Heart left ventricle (tissue), 16 donors: ENCODE measurements around the gene CFAP47. TPM values are rescaled to one million over a fixed set of nuclear protein-coding genes. Genes with fewer than 3 reads are reported as not detected.

Experiments
- ATAC-seq, 4 donors: fragments of 200-7000 bp; cut with Tn5 transposase; one replicate each; pipeline ENCODE4 v1.9.1; 2020 to 2022; ENCODE audit warnings: moderate library complexity in 4 of 4, mild to moderate bottlenecking in 3 of 4, moderate number of reproducible peaks in 1 of 4
- DNase-seq, 5 donors: peaks; one replicate each; pipeline ENCODE4 v3.0.0-alpha.2; 2020
- H3K27ac ChIP-seq, 12 donors: fragments of 200-600 bp; sonication (generic) in 4 of 12; one replicate each; pipeline versions ENCODE4 v1.5.0 to v1.8.0; 2016 to 2022; ENCODE audit warnings: mild to moderate bottlenecking in 2 of 12
- H3K27me3 ChIP-seq, 9 donors: fragments of 200-600 bp; sonication (generic) in 2 of 9; one replicate each; pipeline versions ENCODE4 v1.5.1 to v1.8.0; 2016 to 2022; ENCODE audit warnings: mild to moderate bottlenecking in 3 of 9
- H3K36me3 ChIP-seq, 9 donors: fragments of 200-600 bp; sonication (generic) in 2 of 9; one replicate each; pipeline versions ENCODE4 v1.5.0 to v1.8.0; 2018 to 2022; ENCODE audit warnings: mild to moderate bottlenecking in 2 of 9
- H3K4me1 ChIP-seq, 12 donors: fragments of 200-600 bp; sonication (generic) in 4 of 12; one replicate each; pipeline versions ENCODE4 v1.5.0 to v1.8.0; 2016 to 2022; ENCODE audit warnings: mild to moderate bottlenecking in 3 of 12
- H3K4me3 ChIP-seq, 12 donors: fragments of 200-600 bp; sonication (generic) in 4 of 12; one replicate each; pipeline versions ENCODE4 v1.5.0 to v1.8.0; 2017 to 2022; ENCODE audit warnings: mild to moderate bottlenecking in 9 of 12, moderate library complexity in 4 of 12
- H3K9me3 ChIP-seq, 12 donors: fragments of 200-600 bp; sonication (generic) in 4 of 12; one replicate each; pipeline versions ENCODE4 v1.5.0 to v1.8.0; 2016 to 2022; ENCODE audit warnings: mild to moderate bottlenecking in 1 of 12
- POLR2A ChIP-seq, 2 donors: fragments of 450-650 bp; IDR thresholded peaks; one replicate each; pipeline ENCODE4 v1.6.1; 2017; ENCODE audit warnings: antibody characterized with exemption in 2 of 2, mild to moderate bottlenecking in 2 of 2, moderate library complexity in 2 of 2
- WGBS, 4 donors: extraction: QIAGEN DNeasy Blood & Tissue Kit in 2 of 4; methylation state at CpG; one replicate each; pipeline versions ENCODE4 v1.1.5 to v1.1.7; 2013 to 2018; 5-methylcytosine and 5-hydroxymethylcytosine counted together
- intact Hi-C, 10 donors: fragments of 100-400 bp; cut with DNase I; formaldehyde crosslinking; loops; one replicate each; pipeline versions ENCODE4 v1.11.1 to v1.14.2; 2022
- polyA plus RNA-seq, 2 donors: library from polyadenylated mRNA; stranded (reverse); fragments of 200-250 nt; gene quantifications; one replicate each; pipeline ENCODE4 v1.2.3, GENCODE V29; 2013
- total RNA-seq, 9 donors: library from RNA; depleted of rRNA in 2 of 9; stranded (reverse); fragments of >200 nt in 2 of 9; fragmentation: NEBNext Ultra II Directional in 3 of 9; extraction: Animal tissue kit (Norgen Biotek cat#: 25700) in 3 of 9; gene quantifications; one replicate each; pipeline versions ENCODE4 v1.1.0 to v1.2.4, GENCODE V29; 2016 to 2023
- TF ChIP-seq, protein P1 (sequence below), 12 donors: fragments of 200-600 bp; sonication (generic) in 4 of 12; IDR thresholded peaks; one replicate each; pipeline versions ENCODE4 v1.5.0 to v1.8.0; 2018 to 2022; ENCODE audit warnings: antibody characterized with exemption in 12 of 12, mild to moderate bottlenecking in 5 of 12
- donor health status: ischemic (EF 13 %, LVEDD 7.1; RV severe dilation, severe dysfunction).
- donor health status: healthy with polysubstance abuse.
- donor health status: DM: no; HTN: yes; CAD: no.
- donor health status: DM: no; HTN: no; CAD: no.
- donor health status: ischemic (EF 25% LVEDD 6.9; RV normal size, moderate dysfunction).
- donor health status: ischemic (EF 25% LVEDD 5.7; RV mildly dilated, moderate dysfunction).
- donor health status: healthy.
- donor health status: DM: yes; HTN: yes; CAD: no.
- donor health status: ischemic (EF 35%, LVEDD 5.7; RV mildly dilated, moderate dysfunction).
- donor health status: nonischemic (EF 11% LVEDD 7.7; RV severe dilation, severe dysfunction).
- donor health status: DM: yes; HTN: yes; CAD: no.
- donor health status: PGD.
- donor health status: ischemic (EF 29% LVEDD 5.4; RV normal size, mild dysfunction).
- donor health status: nonischemic (EF 23%, LVEDD 6.1; RV moderate dilation, normal function).

The CFAP47 gene
- total and polyA plus RNA-seq, 11 donors = not detected

- WGBS, 4 donors = 45 to 70% (median 55%) methylated on average over 5 of the region's 5 CpGs
- intact Hi-C loops = no loop called here
- no peak for ATAC-seq
Observed at GRCh38 chrX:36007207-36007606, 87.7 kb downstream of the CFAP47 start.

GRCh38 chrX:36019125-36019524 lies 99.6 kb downstream of the CFAP47 start:
- DNase-seq = no peak
- intact Hi-C loops = no loop called here
- no peak overlapping the region for H3K4me3 ChIP-seq
- H3K36me3 ChIP-seq = no peaks in the 10 kb centered on the region
- WGBS, 4 donors = 42 to 58% (median 52%) methylated on average over 7 of the region's 7 CpGs
- TF ChIP-seq, protein P1, sequence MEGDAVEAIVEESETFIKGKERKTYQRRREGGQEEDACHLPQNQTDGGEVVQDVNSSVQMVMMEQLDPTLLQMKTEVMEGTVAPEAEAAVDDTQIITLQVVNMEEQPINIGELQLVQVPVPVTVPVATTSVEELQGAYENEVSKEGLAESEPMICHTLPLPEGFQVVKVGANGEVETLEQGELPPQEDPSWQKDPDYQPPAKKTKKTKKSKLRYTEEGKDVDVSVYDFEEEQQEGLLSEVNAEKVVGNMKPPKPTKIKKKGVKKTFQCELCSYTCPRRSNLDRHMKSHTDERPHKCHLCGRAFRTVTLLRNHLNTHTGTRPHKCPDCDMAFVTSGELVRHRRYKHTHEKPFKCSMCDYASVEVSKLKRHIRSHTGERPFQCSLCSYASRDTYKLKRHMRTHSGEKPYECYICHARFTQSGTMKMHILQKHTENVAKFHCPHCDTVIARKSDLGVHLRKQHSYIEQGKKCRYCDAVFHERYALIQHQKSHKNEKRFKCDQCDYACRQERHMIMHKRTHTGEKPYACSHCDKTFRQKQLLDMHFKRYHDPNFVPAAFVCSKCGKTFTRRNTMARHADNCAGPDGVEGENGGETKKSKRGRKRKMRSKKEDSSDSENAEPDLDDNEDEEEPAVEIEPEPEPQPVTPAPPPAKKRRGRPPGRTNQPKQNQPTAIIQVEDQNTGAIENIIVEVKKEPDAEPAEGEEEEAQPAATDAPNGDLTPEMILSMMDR (IDR thresholded peaks at IDR 0.05) = no peak
- TF ChIP-seq POLR2A (IDR thresholded peaks at IDR 0.05) = no peak
- no peak overlapping the region for H3K27ac ChIP-seq
- H3K4me1 ChIP-seq = no peaks in the 10 kb centered on the region
- no peak for ATAC-seq
- peaks cover 0 to 4% (median 0%) of the 10 kb centered on the region in 12 donors for H3K9me3 ChIP-seq
- no peaks in the 10 kb centered on the region for H3K27me3 ChIP-seq

More at GRCh38 chrX:36007207-36007606, 87.7 kb downstream of the CFAP47 start:
- no peaks in the 10 kb centered on the region for H3K4me1 ChIP-seq
- H3K27me3 ChIP-seq = no peaks in the 10 kb centered on the region
- no peak overlapping the region for H3K4me3 ChIP-seq
- no peak for DNase-seq
- no peak overlapping the region for H3K27ac ChIP-seq
- TF ChIP-seq, protein P1 (IDR thresholded peaks at IDR 0.05) = no peak
- TF ChIP-seq POLR2A (IDR thresholded peaks at IDR 0.05) = no peak
- no peaks in the 10 kb centered on the region for H3K9me3 ChIP-seq
- H3K36me3 ChIP-seq = no peaks in the 10 kb centered on the region

DNA sequence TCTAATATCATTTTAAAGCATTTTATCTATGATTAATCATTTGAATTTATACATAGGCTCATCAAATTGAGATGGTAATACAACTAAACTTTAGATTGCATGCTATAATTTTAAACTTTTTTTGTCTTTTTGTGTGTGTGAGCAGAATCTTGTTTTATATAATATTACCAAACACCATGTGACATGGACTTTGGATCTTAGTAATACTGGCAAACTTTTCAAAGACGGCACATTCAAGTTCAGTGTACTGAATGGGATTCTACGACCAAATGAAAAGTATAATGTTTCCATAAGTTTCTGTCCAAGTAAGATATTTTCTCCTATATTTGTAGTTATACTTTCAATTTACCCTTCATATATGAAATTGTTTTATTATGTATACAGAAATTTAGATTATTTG lies 116.0 kb downstream of the CFAP47 start:
- 86 to 93% (median 87%) methylated on average over 2 of the region's 2 CpGs for WGBS, 4 donors
- TF ChIP-seq, protein P1 (IDR thresholded peaks at IDR 0.05) = no peak
- TF ChIP-seq POLR2A (IDR thresholded peaks at IDR 0.05) = no peak

DNA sequence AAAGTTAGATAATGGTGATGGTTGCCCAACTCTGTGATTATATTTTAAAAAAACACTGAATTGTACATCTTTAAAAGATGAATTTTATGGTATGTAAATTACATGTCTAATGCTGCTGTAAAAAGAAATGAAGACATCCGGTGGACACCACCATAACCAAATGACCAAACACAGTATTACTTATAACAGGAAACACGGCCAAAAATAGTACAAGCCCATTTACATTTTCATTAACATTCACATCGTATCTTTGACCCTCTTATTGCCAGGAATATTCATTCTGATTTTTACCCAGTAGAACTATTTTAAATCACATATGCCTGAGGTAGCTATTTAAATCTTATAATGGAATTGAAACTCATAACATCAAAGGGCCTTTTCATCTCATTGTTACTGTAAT lies 143.2 kb downstream of the CFAP47 start:
- TF ChIP-seq POLR2A (IDR thresholded peaks at IDR 0.05) = no peak
- TF ChIP-seq, protein P1 (IDR thresholded peaks at IDR 0.05) = no peak
- H3K27me3 ChIP-seq = peaks cover 0 to 5% (median 0%) of the 10 kb centered on the region in 9 donors
- H3K27ac ChIP-seq = no peak overlapping the region
- H3K4me1 ChIP-seq = no peaks in the 10 kb centered on the region
- no peak for DNase-seq
- ATAC-seq = no peak
- intact Hi-C loops = no loop called here
- H3K36me3 ChIP-seq = no peaks in the 10 kb centered on the region
- H3K9me3 ChIP-seq = no peaks in the 10 kb centered on the region
- H3K4me3 ChIP-seq = no peak overlapping the region
- WGBS, 4 donors = 67 to 84% (median 74%) methylated on average over 3 of the region's 3 CpGs

More for the DNA sequence above, 116.0 kb downstream of the CFAP47 start:
- Histone ChIP-seq H3K27ac (no peak overlapping the region), H3K4me3 (no peak overlapping the region), H3K4me1 (no peaks in the 10 kb centered on the region), H3K9me3 (no peaks in the 10 kb centered on the region), H3K27me3 (no peaks in the 10 kb centered on the region), H3K36me3 (no peaks in the 10 kb centered on the region)
- ATAC-seq (no peak), DNase-seq (no peak)
- intact Hi-C loops = no loop called here
